Measurements from ENCODE around the gene CCT5. TPM values are rescaled to one million over a fixed set of nuclear protein-coding genes. Genes with fewer than 3 reads are reported as not detected.

Gene CCT5
- total RNA-seq, 1 donor from 2014 or later = 542 TPM

GRCh38 chr5:10222326-10222725 is 27.8 kb upstream of the CCT5 start:
- no peak for TF ChIP-seq CTCF (IDR thresholded peaks at IDR 0.05; ENCODE audit: insufficient read depth, low read length, severe bottlenecking)
- no peak for DNase-seq (ENCODE audit: low read depth)
- Histone ChIP-seq H3K4me3 (ENCODE audit: low read depth, low read length) (no peak overlapping the region), H3K36me3 (ENCODE audit: control insufficient read depth, insufficient read depth, low read length) (no peaks in the 10 kb centered on the region), H3K27me3 (ENCODE audit: control insufficient read depth, insufficient read depth, low read length) (no peaks in the 10 kb centered on the region)
- FAIRE-seq = no peak

GRCh38 chr5:10227379-10227778 is 22.7 kb upstream of the CCT5 start:
- DNase-seq (ENCODE audit: low read depth) (no peak), FAIRE-seq (no peak)
- H3K27me3 ChIP-seq (ENCODE audit: control insufficient read depth, insufficient read depth, low read length) = no peaks in the 10 kb centered on the region
- no peak for TF ChIP-seq CTCF (IDR thresholded peaks at IDR 0.05; ENCODE audit: insufficient read depth, low read length, severe bottlenecking)
- H3K4me3 ChIP-seq (ENCODE audit: low read depth, low read length) = no peak overlapping the region
- peaks cover 1% of the 10 kb centered on the region for H3K36me3 ChIP-seq (ENCODE audit: control insufficient read depth, insufficient read depth, low read length)

- DNase-seq (ENCODE audit: low read depth) (no peak), FAIRE-seq (no peak)
- Histone ChIP-seq H3K4me3 (ENCODE audit: low read depth, low read length) (no peak overlapping the region), H3K36me3 (ENCODE audit: control insufficient read depth, insufficient read depth, low read length) (peaks cover 3% of the 10 kb centered on the region), H3K27me3 (ENCODE audit: control insufficient read depth, insufficient read depth, low read length) (no peaks in the 10 kb centered on the region)
- no peak for TF ChIP-seq CTCF (IDR thresholded peaks at IDR 0.05; ENCODE audit: insufficient read depth, low read length, severe bottlenecking)
These were observed 21.8 kb upstream of the CCT5 start for GRCh38 chr5:10228288-10228687.

- H3K27me3 ChIP-seq (ENCODE audit: control insufficient read depth, insufficient read depth, low read length) = no peaks in the 10 kb centered on the region
- no peak overlapping the region for H3K4me3 ChIP-seq (ENCODE audit: low read depth, low read length)
- no peak for FAIRE-seq
- peak; percentile 19 for DNase-seq (ENCODE audit: low read depth)
- TF ChIP-seq CTCF (IDR thresholded peaks at IDR 0.05; ENCODE audit: insufficient read depth, low read length, severe bottlenecking) = no peak
- H3K36me3 ChIP-seq (ENCODE audit: control insufficient read depth, insufficient read depth, low read length) = peaks cover 3% of the 10 kb centered on the region
These were observed 20.6 kb upstream of the CCT5 start for GRCh38 chr5:10229306-10230048.

- TF ChIP-seq CTCF (IDR thresholded peaks at IDR 0.05; ENCODE audit: insufficient read depth, low read length, severe bottlenecking) = no peak
- Histone ChIP-seq H3K4me3 (ENCODE audit: low read depth, low read length) (no peak overlapping the region), H3K36me3 (ENCODE audit: control insufficient read depth, insufficient read depth, low read length) (peaks cover 3% of the 10 kb centered on the region), H3K27me3 (ENCODE audit: control insufficient read depth, insufficient read depth, low read length) (no peaks in the 10 kb centered on the region)
- DNase-seq (ENCODE audit: low read depth) (no peak), FAIRE-seq (no peak)
These were observed 17.7 kb upstream of the CCT5 start for GRCh38 chr5:10232386-10232785.

GRCh38 chr5:10233011-10233410 is 17.1 kb upstream of the CCT5 start:
- Histone ChIP-seq H3K27me3 (ENCODE audit: control insufficient read depth, insufficient read depth, low read length) (no peaks in the 10 kb centered on the region), H3K36me3 (ENCODE audit: control insufficient read depth, insufficient read depth, low read length) (peaks cover 3% of the 10 kb centered on the region), H3K4me3 (ENCODE audit: low read depth, low read length) (no peak overlapping the region)
- DNase-seq (ENCODE audit: low read depth) = no peak
- FAIRE-seq = no peak
- no peak for TF ChIP-seq CTCF (IDR thresholded peaks at IDR 0.05; ENCODE audit: insufficient read depth, low read length, severe bottlenecking)

All from bronchial epithelial cell (primary cell).